Parathyroid adenoma (tissue), 2 donors: ENCODE data around the gene POLA2.
"Not testable (repeated sequence)": the region's sequence is repeated elsewhere in the genome, so short reads cannot be mapped to it uniquely, and the experiment has no call there.

Source experiments
- H2AFZ ChIP-seq: fragments of 300-600 bp; sonication (generic); one replicate; pipeline ENCODE4 v1.7.0; 2017; ENCODE audit warnings: antibody characterized with exemption, mild to moderate bottlenecking
- H3K27ac ChIP-seq: fragments of 300-600 bp; sonication (generic); one replicate; pipeline ENCODE4 v1.7.0; 2017
- H3K27me3 ChIP-seq: fragments of 300-600 bp; sonication (generic); one replicate; pipeline ENCODE4 v1.7.0; 2017; ENCODE audit warnings: low read length; ENCODE audit not compliant: control insufficient read depth, insufficient read depth
- H3K36me3 ChIP-seq: fragments of 300-600 bp; sonication (generic); one replicate; pipeline ENCODE4 v1.7.0; 2017; ENCODE audit warnings: low read length; ENCODE audit not compliant: control insufficient read depth, insufficient read depth
- H3K4me1 ChIP-seq: fragments of 300-600 bp; sonication (generic); one replicate; pipeline ENCODE4 v1.7.0; 2017; ENCODE audit warnings: control low read depth
- H3K4me2 ChIP-seq: fragments of 300-600 bp; sonication (generic); one replicate; pipeline ENCODE4 v1.7.0; 2017; ENCODE audit warnings: low read length
- H3K4me3 ChIP-seq: fragments of 300-600 bp; sonication (generic); one replicate; pipeline ENCODE4 v1.7.0; 2017; ENCODE audit warnings: low read depth, low read length
- H3K79me2 ChIP-seq: fragments of 300-600 bp; sonication (generic); one replicate; pipeline ENCODE4 v1.7.0; 2017; ENCODE audit warnings: control low read depth
- H3K9ac ChIP-seq: fragments of 300-600 bp; sonication (generic); one replicate; pipeline ENCODE4 v1.7.0; 2017; ENCODE audit warnings: mild to moderate bottlenecking
- H3K9me3 ChIP-seq: fragments of 300-600 bp; sonication (generic); one replicate; pipeline ENCODE4 v1.7.0; 2017; ENCODE audit warnings: low read length; ENCODE audit not compliant: control insufficient read depth
- TF ChIP-seq, protein P1 (sequence below): fragments of 300-600 bp; sonication (generic); IDR thresholded peaks from one replicate; pipeline ENCODE4 v1.7.0; 2017; ENCODE audit warnings: antibody characterized with exemption, mild to moderate bottlenecking
- donor health status: primary hyperparathyroidism.

The POLA2 gene

DNA sequence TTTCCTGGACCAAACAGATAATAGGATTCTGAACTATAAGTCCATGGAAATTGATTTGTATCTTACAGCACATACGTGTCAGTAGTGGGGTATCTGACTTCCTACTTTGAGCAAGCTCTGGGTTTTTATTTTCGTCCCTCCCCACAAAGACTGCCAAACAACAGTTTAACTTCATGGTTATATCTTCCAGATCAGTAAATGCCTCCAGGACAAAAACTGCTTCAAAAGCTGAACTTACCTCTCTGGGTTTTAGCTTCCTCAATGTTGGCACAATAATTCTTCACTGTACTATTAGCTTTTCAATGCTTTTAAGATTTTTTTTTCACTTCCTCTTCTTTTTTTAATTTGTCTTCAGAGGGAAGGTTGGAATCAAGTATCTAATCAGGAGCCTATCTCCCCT is 67.7 kb downstream of the POLA2 start:
- Histone ChIP-seq H3K27ac (no peak overlapping the region), H3K4me2 (no peak overlapping the region), H3K27me3 (no peaks in the 10 kb centered on the region), H3K4me1 (no peaks in the 10 kb centered on the region), H2AFZ (peak overlapping the region; percentile 82), H3K9me3 (no peaks in the 10 kb centered on the region), H3K9ac (no peak overlapping the region), H3K4me3 (no peak overlapping the region), H3K79me2 (peaks cover 9% of the 10 kb centered on the region), H3K36me3 (no peaks in the 10 kb centered on the region)
- TF ChIP-seq, protein P1, sequence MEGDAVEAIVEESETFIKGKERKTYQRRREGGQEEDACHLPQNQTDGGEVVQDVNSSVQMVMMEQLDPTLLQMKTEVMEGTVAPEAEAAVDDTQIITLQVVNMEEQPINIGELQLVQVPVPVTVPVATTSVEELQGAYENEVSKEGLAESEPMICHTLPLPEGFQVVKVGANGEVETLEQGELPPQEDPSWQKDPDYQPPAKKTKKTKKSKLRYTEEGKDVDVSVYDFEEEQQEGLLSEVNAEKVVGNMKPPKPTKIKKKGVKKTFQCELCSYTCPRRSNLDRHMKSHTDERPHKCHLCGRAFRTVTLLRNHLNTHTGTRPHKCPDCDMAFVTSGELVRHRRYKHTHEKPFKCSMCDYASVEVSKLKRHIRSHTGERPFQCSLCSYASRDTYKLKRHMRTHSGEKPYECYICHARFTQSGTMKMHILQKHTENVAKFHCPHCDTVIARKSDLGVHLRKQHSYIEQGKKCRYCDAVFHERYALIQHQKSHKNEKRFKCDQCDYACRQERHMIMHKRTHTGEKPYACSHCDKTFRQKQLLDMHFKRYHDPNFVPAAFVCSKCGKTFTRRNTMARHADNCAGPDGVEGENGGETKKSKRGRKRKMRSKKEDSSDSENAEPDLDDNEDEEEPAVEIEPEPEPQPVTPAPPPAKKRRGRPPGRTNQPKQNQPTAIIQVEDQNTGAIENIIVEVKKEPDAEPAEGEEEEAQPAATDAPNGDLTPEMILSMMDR = no peak

DNA sequence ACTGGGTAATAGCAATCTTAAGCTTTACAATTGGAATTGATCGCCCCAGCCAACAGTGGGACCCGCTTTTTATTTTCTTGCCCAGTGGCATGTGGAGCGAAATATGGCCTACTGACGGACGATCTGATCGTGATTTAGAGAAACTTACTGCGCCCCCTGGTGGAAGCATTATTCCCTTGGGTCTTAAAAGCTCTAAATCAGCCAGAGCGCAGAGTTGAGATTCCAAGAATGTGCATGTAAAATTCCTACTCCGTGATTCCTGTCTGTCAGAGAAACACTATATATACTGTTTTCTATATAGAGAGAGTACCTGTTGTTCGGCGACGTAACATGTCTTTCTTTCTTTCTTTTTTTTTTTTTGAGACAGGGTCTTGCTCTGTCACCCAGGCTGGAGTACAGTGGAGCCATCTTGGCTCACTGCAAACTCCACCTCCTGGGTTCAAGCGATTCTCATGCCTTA is 68.2 kb downstream of the POLA2 start:
- no peak overlapping the region for H3K27ac ChIP-seq
- H3K4me2 ChIP-seq = no peak overlapping the region
- TF ChIP-seq, protein P1 = peak; percentile 71
- peak overlapping the region; percentile 82 for H2AFZ ChIP-seq
- no peaks in the 10 kb centered on the region for H3K36me3 ChIP-seq
- no peak overlapping the region for H3K9ac ChIP-seq
- no peaks in the 10 kb centered on the region for H3K4me1 ChIP-seq
- peaks cover 12% of the 10 kb centered on the region for H3K79me2 ChIP-seq
- H3K9me3 ChIP-seq = no peaks in the 10 kb centered on the region
- H3K27me3 ChIP-seq = no peaks in the 10 kb centered on the region
- no peak overlapping the region for H3K4me3 ChIP-seq

GRCh38 chr11:65330544-65330943 is 68.8 kb downstream of the POLA2 start:
- H3K4me3 ChIP-seq = no peak overlapping the region
- TF ChIP-seq, protein P1 = no peak

GRCh38 chr11:65332591-65332990 is 70.8 kb downstream of the POLA2 start:
- H3K9me3 ChIP-seq, H3K27ac ChIP-seq, H3K4me1 ChIP-seq, H3K27me3 ChIP-seq, H3K4me3 ChIP-seq, H3K9ac ChIP-seq, H3K36me3 ChIP-seq, H3K4me2 ChIP-seq, H2AFZ ChIP-seq: not testable (repeated sequence)
- H3K79me2 ChIP-seq = peaks cover 25% of the 10 kb centered on the region

More at GRCh38 chr11:65330544-65330943, 68.8 kb downstream of the POLA2 start:
- no peaks in the 10 kb centered on the region for H3K9me3 ChIP-seq
- no peak overlapping the region for H3K4me2 ChIP-seq
- peaks cover 17% of the 10 kb centered on the region for H3K79me2 ChIP-seq
- H2AFZ ChIP-seq = no peak overlapping the region
- no peak overlapping the region for H3K9ac ChIP-seq
- no peaks in the 10 kb centered on the region for H3K27me3 ChIP-seq
- H3K4me1 ChIP-seq = no peaks in the 10 kb centered on the region
- H3K36me3 ChIP-seq = no peaks in the 10 kb centered on the region
- H3K27ac ChIP-seq = no peak overlapping the region

DNA sequence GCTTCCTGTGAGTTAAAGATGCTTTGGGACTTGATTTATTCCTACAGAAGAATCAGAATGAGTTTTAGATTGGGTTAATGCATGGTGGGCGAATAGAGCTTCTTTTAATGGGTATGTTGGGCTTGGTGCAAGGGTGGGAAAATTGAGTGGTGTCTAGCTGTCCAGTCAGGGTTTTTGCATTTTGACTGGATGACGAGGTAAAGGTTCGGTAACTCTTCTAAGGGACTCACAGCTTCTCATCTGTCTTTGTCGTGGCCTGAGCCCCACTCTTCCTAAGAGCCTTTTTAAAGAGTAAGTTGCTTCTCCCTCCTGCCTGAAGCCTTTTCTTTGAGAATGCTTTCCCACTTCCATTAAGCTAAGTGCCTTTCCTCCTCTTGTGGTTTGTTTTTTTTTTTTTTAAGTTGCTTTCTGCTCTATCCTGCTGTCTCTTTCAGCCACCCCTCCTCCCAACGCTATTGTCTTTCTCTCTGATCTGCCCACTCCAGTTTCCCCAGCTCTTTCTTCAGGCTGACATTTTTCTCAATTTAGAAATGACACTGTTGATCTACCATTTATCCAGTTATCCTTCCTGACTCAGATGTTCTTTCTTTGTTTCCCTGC is 73.0 kb downstream of the POLA2 start:
- peaks cover 32% of the 10 kb centered on the region for H3K79me2 ChIP-seq
- H3K4me1 ChIP-seq = no peaks in the 10 kb centered on the region
- TF ChIP-seq, protein P1 = no peak
- no peak overlapping the region for H3K9ac ChIP-seq
- no peak overlapping the region for H2AFZ ChIP-seq
- H3K36me3 ChIP-seq = no peaks in the 10 kb centered on the region
- H3K4me3 ChIP-seq = peak overlapping the region; percentile 85
- H3K9me3 ChIP-seq = no peaks in the 10 kb centered on the region
- no peaks in the 10 kb centered on the region for H3K27me3 ChIP-seq
- H3K4me2 ChIP-seq = peak overlapping the region; percentile 80
- H3K27ac ChIP-seq = no peak overlapping the region
